Skin epidermis (tissue), 12 donors: Measurements from ENCODE around the gene TEX48.

Experiments
- H3K27ac ChIP-seq, 21 experiments: fragments of 200-600 bp; sonication (generic) in 11 of 21; one replicate each; pipeline ENCODE4 v1.5.0; 2020; ENCODE audit warnings: mild to moderate bottlenecking in 3 of 21, inconsistent platforms in 2 of 21, moderate library complexity in 2 of 21
- H3K4me3 ChIP-seq, 7 experiments: fragments of 200-600 bp; sonication (generic) in 2 of 7; one replicate each; pipeline ENCODE4 v1.5.0; 2020; ENCODE audit warnings: inconsistent platforms in 2 of 7, mild to moderate bottlenecking in 2 of 7, moderate library complexity in 1 of 7

Gene TEX48

GRCh38 chr9:114681594-114682332 is at the start of gene TEX48:
Gene TEX48 (minus strand): TSS chr9:114682192. CDS start chr9:114671723, 10,469 bp downstream.
- Histone ChIP-seq H3K27ac (peak within 1 kb of the TSS in 1 of 21 experiments; percentile 16), H3K4me3 (no peak within 1 kb of the TSS)

DNA sequence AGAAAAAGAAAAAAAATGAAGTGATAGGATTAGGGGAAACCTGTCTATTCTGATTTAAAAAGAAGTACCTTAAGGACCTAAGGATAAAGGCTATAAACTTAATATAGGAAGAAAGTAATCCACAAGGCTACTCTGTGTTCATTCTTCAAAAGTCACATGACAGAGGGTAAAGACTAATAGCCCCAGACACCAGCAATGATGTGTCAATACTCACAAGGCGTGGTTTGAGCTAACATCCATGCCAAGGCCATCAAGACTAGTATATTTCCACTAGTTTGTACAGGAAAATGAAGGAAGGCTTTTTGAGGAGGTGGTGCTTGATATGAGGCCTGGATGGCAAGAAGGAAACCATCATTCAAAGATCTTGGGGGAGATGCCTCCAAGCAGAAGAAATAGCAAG is 49.7 kb upstream of the TEX48 start:
- Histone ChIP-seq H3K4me3 (no peak overlapping the region), H3K27ac (no peak overlapping the region)

DNA sequence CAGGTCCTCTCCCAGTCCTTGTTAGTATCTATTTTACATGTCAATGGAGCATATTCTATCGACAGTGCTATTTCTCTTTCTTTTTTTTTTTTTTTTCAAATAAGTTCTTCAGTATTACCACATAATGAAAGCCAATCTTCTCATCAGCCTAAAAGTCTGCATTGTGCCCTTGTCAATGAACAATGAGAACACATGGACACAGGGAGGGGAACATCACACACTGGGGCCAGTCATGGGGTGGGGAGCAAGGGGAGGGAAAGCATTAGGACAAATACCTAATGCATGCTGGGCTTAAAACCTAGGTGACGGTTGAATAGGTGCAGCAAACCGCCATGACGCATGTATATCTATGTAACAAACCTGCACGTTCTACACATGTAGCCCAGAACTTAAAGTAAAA is 47.7 kb upstream of the TEX48 start:
- no peak overlapping the region for H3K4me3 ChIP-seq
- no peak overlapping the region for H3K27ac ChIP-seq

GRCh38 chr9:114725930-114726329 is 43.9 kb upstream of the TEX48 start:
- H3K27ac ChIP-seq = no peak overlapping the region

DNA sequence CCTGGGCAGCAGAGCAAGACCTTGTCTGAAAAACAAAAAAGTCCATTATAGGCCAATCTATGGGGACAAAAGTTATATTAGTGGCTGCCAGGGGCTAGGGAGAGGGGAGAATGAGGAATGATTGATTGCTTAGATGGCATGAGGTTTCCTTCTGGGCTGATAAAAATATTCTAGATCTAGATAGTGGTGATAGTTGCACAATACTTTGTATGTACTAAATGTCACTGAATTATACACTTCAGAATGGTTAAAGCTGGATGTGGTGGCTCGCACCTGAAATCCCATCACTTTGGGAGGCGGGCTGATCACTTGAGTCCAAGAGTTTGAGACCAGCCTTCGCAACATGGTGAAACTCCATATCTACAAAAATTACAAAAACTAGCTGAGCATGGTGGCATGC is 42.8 kb upstream of the TEX48 start:
- Histone ChIP-seq H3K27ac (no peak overlapping the region), H3K4me3 (no peak overlapping the region)

More at GRCh38 chr9:114725930-114726329, 43.9 kb upstream of the TEX48 start:
- no peak overlapping the region for H3K4me3 ChIP-seq

GRCh38 chr9:114723931-114724330 is 41.9 kb upstream of the TEX48 start:
- no peak overlapping the region for H3K27ac ChIP-seq

DNA sequence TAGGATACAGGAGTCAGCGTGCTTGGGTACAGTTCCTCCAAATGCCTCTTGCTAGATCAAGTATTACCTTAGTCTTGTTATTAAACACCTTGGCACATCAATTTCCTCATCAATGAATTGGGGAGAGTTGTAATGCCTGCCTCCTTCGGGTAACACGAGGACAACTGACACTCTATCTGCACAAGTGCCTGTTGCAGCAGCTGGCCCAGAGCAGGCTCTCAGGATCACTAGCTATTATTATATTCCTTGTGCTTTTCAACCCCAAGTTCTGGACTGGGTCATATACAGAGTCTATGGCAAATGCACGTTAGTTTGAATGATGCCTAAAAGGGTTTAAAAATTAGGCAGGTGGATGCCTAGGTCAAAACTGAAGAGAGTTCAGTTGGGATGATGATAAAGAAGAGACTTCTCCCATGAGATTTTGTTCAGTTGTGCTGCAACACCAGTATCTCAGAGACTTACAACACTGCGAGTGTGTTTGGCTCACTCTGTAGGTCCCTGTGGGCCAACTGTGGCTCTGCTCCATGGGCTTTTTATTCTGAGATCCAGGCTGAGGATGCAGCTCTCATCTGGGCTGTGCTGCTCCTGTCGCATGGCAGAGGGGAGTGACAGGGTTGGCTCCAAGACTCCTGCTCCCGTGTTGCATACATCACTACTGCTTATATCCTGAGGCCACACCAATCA is 41.1 kb upstream of the TEX48 start:
- Histone ChIP-seq H3K4me3 (no peak overlapping the region), H3K27ac (peak overlapping the region in 1 of 21 experiments; percentile 15)

More at GRCh38 chr9:114723931-114724330, 41.9 kb upstream of the TEX48 start:
- H3K4me3 ChIP-seq = no peak overlapping the region

DNA sequence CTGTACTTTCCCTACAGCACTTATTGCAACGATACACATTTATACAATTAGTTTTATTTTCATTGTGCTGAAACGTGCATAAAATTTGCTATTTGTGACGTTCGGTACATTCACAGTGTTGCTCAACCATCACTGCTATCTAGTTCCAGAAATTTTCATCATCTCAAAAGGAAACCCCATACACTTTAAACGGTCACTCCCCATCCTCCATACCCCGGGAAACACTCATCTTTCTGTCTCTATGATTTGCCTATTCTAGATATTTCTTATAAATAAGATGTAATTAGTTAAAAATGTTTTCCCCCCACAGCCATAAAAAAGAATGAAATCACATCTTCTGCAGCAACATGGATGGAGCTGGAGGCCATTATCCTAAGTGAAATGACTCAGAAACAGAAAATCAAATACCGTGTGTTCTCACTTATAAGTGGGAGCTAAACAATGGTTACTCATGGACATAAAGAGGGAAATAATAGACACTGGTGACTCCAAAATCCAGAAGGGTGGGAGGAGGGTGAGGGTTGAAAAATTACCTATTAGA is 40.2 kb upstream of the TEX48 start:
- Histone ChIP-seq H3K27ac (peak overlapping the region in 2 of 21 experiments; percentile 4 to 54), H3K4me3 (no peak overlapping the region)

- Histone ChIP-seq H3K27ac (peak overlapping the region in 6 of 21 experiments; percentile 4 to 54 (median 16)), H3K4me3 (no peak overlapping the region)
Observed at GRCh38 chr9:114721491-114722079, 39.6 kb upstream of the TEX48 start.

- Histone ChIP-seq H3K4me3 (no peak overlapping the region), H3K27ac (no peak overlapping the region)
Observed at GRCh38 chr9:114720086-114720676, 38.2 kb upstream of the TEX48 start.

DNA sequence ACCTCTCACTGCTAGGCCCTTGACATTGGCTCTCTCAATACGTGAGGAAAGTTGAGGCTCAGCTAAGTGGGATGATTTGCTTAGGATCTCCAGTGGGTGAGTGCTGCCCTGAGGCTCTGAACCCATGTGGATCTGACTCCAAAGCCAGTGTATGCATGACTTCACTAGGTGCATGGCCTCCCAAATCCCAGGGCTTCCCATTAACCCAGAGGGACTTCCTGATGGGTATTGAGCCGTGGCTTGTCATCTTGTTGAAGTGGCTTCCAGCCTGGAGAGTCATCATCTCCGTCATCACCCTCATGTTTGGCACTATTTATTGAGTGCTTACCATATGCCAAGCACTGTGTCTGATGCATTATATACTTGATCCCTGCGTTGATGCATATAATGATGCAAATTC is 37.3 kb upstream of the TEX48 start:
- Histone ChIP-seq H3K27ac (peak overlapping the region in 4 of 21 experiments; percentile 6 to 68 (median 11)), H3K4me3 (no peak overlapping the region)

DNA sequence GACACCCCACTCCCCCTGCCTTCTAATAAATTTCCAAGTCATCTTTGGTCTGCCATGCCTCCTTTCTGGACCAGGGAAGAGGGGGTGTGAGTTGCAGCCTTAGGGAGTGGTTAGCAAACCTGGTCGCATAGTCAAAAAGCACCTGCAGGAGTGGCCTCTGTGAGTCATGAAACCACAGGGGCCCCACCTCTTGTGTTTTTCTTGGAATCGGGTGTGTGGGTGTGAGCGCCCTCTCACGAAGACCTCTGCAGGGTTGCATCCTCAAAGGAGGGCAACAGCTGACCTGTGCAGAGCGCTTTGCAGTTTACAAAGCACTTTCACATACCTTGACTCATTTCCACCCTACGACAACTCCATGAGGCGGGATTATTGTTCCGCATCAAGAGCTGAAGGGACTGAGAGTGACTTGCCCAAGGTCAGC is 36.8 kb upstream of the TEX48 start:
- peak overlapping the region in 3 of 21 experiments; percentile 6 to 68 (median 14) for H3K27ac ChIP-seq
- no peak overlapping the region for H3K4me3 ChIP-seq

DNA sequence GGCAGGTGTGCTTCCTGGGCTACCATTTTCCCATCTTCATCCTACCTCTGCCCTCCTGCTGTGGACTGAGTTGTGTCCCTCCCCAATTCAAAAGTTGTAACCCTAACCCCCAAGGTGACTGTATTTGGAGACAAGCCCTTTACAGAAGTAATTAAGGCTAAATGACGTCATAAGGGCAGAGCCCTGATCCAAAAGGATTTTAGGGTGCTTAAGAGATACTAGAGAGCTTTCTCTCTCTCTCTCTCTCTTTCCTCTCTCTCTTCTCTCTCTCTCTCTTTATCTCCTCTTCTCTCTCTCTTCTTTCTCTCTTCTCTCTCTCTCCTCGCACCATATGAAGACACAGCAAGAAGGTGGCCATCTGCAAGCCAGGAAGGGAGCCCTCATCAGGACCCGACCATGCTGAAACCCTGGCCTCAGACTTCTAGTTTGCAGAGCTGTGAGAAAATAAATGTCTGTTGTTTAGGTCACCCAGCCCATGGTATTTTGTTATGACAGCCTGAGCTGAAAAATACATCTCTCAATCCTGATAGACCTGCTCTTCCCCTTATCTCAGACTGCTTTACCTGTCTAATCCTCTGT is 36.0 kb upstream of the TEX48 start:
- H3K27ac ChIP-seq = peak overlapping the region in 1 of 21 experiments; percentile 58
- no peak overlapping the region for H3K4me3 ChIP-seq

DNA sequence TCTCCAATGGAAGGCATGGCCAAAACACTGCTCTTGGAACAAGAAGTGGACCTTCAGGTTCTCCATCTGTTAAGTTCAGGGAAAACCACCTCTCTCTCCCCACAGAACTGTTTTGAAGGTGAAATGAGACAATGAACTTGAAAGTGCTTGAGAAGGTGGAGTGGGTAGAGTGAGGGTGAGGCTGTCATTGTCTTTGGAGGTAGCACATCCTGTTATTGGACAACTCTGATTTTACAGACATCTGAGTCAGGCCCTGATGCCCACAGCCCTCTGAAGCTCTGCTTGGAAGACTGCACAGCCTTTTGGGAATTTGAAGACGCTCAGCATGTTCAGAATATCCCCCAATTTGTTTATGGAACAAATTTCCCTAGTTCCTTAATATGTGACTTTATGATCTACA is 27.6 kb upstream of the TEX48 start:
- H3K27ac ChIP-seq = no peak overlapping the region
- no peak overlapping the region for H3K4me3 ChIP-seq

- H3K27ac ChIP-seq = no peak overlapping the region
- H3K4me3 ChIP-seq = no peak overlapping the region
Observed at GRCh38 chr9:114706711-114707110, 24.7 kb upstream of the TEX48 start.

DNA sequence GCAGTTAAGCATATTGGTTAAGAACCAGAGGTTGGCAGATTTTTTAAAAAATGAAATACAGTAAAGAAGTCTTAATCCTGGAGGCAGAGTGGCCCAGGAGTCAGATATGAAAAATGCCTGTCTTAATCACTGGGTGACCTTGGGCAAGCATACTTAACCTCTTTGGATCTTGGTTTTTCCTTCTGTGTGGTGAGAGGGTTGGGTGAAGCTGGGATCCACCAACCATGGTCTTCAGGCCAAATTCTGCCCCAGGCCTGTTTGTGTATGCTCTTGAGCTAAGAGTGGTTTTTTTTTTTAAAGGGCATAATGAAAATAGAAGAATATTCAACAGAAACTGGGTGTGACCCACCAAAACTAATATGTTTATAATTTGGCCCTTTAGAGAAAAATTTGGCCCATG is 20.0 kb upstream of the TEX48 start:
- Histone ChIP-seq H3K27ac (no peak overlapping the region), H3K4me3 (no peak overlapping the region)

GRCh38 chr9:114697951-114698351 is 16.0 kb upstream of the TEX48 start:
- peak overlapping the region in 2 of 21 experiments; percentile 25 to 58 for H3K27ac ChIP-seq
- no peak overlapping the region for H3K4me3 ChIP-seq

GRCh38 chr9:114696814-114697544 is 15.0 kb upstream of the TEX48 start:
- peak overlapping the region in 3 of 21 experiments; percentile 2 to 58 (median 25) for H3K27ac ChIP-seq
- H3K4me3 ChIP-seq = no peak overlapping the region

DNA sequence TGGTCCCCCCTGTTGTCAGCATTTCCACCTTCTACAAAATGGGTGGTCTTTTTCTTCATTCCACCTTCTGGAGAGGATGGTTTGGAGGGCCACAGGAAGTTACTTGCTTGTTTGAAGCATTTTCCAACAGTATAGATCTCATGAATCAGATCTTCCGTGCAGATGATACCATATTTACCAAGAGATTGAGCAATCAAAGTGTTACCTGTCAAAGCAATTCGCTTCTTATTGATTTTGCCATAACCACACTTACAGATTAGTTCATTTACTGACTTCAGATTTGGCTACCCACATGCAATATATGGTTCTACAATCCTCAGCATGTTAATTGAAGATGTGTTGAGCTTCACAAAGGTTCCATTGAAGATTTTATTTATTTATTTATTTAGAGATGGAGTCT is 14.0 kb upstream of the TEX48 start:
- H3K27ac ChIP-seq = peak overlapping the region in 1 of 21 experiments; percentile 12
- H3K4me3 ChIP-seq = no peak overlapping the region
